Stimulated activated naive CD8-positive, alpha-beta T cell treated with anti-CD3 and anti-CD28 coated beads, Interleukin-15, Interleukin-2, amounts not matched to agents 100 U/mL and 50 U/mL, for 24 hours (primary cell): ENCODE measurements around the gene NCBP1.
"Not testable (repeated sequence)": the region's sequence is repeated elsewhere in the genome, so short reads cannot be mapped to it uniquely, and the experiment has no call there.

Source experiments
- ATAC-seq: fragments of 150-1000 bp; cut with Tn5 transposase; one replicate; pipeline ENCODE4 v1.10.0; 2021
- DNase-seq: peaks from one replicate; pipeline ENCODE4 v3.0.0; 2021

The NCBP1 gene, protein sequence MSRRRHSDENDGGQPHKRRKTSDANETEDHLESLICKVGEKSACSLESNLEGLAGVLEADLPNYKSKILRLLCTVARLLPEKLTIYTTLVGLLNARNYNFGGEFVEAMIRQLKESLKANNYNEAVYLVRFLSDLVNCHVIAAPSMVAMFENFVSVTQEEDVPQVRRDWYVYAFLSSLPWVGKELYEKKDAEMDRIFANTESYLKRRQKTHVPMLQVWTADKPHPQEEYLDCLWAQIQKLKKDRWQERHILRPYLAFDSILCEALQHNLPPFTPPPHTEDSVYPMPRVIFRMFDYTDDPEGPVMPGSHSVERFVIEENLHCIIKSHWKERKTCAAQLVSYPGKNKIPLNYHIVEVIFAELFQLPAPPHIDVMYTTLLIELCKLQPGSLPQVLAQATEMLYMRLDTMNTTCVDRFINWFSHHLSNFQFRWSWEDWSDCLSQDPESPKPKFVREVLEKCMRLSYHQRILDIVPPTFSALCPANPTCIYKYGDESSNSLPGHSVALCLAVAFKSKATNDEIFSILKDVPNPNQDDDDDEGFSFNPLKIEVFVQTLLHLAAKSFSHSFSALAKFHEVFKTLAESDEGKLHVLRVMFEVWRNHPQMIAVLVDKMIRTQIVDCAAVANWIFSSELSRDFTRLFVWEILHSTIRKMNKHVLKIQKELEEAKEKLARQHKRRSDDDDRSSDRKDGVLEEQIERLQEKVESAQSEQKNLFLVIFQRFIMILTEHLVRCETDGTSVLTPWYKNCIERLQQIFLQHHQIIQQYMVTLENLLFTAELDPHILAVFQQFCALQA

DNA sequence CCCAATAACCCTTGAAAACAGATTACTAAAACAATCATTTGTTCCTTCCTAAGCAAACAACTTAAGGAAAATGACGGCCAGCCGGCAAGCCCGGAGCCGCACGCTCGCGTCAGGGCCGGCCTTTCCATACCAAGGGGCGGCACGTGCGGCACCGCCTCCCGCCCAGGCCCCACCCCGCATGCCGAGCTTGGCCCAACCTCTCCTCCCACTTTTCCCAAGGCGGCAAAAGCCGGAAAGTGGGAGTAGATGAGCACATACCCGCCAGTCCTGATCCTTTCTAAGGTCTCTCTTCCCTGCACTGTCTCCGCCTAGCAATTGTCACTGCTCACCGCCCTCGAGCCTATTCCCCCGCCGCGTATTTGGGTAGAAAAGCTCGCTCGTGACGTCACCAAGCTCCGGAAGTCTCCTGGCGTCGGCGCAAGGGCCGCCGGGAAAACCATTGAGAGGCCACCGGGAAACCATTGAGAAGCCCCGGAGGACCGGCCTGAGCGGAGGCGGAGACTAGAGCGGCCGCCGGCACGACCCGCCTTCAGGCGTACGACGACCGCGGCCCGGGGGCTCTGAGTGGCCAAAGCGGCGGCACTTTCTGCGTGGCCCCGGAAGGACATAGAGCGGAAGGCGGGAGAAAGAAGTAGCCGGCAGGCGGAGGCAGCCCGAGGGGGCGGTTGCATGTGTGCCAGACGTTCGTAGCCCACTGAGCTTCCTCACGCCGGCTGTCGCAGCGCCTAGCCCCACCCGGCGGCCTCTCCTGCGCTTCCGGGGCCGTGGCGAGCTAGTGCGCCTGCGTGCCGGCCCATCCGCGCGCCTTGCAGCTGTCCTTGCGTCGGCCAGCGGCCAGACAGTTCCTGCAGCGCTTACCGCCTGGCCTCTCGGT lies at the start of gene NCBP1, which contains the start of gene TSTD2:
TSS of gene NCBP1 (plus strand) at position 837 of the 874 bp plus-strand sequence. CDS start 61 bp downstream, outside the sequence.
TSS of gene TSTD2 (minus strand) at position 384 of the 874 bp plus-strand sequence. CDS start 5,806 bp downstream, outside the sequence.
- ATAC-seq (peak; percentile 95), DNase-seq (peak; percentile 94)

DNA sequence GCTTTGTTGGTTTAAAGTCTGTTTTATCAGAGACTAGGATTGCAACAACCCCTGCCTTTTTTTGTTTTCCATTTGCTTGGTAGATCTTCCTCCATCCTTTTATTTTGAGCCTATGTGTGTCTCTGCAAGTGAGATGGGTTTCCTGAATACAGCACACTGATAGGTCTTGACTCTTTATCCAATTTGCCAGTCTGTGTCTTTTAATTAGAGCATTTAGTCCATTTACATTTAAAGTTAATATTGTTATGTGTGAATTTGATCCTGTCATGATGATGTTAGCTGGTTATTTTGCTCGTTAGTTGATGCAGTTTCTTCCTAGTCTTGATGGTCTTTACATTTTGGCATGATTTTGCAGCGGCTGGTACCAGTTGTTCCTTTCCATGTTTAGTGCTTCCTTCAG lies 48.8 kb upstream of the NCBP1 start:
- not testable (repeated sequence) for ATAC-seq, DNase-seq

DNA sequence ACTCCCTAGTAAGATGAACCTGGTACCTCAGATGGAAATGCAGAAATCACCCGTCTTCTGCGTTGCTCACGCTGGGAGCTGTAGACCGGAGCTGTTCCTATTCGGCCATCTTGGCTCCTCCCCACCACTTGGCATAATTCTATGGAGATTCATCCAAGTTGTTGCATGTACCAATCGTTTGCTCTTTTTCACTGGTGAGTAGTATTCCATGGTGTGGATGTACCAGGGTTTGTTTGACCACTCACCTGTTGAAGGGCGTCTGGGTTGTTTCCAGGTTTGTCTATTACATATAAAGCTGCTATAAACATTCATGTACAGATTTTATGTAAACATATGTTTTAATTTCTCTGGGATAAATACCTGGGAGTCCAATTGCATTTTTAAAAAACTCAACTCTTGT lies 46.7 kb upstream of the NCBP1 start:
- not testable (repeated sequence) for DNase-seq, ATAC-seq

DNA sequence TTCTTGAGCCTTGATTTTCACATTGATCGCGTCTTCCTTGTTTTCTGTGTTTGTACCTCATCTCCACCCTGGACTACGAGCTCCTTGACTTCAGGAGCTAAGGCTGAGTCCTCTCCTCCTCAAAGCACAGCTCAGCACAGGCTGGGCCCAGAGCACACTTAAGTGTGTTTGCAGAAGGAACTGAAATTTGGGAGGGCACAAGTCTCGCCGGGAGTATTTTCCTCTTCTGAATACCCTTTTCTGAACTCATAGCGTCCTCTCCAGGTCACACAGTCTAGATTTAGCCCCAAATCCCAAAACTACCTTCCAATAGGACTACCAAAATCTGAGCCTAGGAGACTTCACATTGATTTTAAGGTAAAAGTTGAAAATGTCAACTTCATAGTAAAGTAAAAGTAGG lies 42.1 kb upstream of the NCBP1 start:
- DNase-seq (no peak), ATAC-seq (no peak)

DNA sequence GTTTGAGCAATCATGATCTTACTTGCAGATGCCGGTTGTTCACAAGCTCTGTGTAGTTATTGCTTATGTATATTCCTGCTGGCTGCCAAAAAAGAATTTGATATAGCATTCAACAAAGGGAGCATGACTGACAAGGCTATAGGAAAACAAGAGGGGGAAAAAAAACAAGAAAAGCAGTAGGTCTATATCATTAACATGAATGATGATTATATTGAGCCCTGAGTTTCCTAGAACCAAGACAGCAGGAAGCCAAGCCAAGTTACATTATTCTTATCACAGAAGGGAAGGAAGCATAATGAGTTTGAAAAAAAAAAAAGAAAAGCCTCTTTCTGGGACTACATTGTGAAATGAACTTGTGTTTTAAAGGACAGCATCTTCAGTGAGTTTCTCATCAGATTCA lies 41.5 kb upstream of the NCBP1 start:
- ATAC-seq (no peak), DNase-seq (no peak)

DNA sequence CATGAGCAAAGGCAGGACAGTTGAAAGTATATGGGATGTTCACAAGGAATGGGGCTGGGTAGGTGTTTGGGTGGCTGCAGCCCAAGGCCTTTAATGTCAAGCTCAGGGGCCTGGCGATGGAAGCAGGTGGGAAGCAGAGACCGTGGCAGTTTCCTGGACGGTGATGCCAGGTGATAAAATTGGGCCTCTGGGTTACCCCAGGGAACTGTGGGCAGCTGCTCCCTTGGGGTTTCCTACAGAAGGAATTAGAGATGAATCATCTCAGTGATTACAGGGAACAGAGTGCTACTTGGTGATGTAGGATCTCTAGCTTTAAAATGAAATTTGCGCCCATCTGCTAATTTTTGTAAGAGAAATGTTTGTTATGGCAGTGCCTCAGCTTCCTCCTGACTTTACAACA lies 39.7 kb upstream of the NCBP1 start:
- no peak for ATAC-seq

DNA sequence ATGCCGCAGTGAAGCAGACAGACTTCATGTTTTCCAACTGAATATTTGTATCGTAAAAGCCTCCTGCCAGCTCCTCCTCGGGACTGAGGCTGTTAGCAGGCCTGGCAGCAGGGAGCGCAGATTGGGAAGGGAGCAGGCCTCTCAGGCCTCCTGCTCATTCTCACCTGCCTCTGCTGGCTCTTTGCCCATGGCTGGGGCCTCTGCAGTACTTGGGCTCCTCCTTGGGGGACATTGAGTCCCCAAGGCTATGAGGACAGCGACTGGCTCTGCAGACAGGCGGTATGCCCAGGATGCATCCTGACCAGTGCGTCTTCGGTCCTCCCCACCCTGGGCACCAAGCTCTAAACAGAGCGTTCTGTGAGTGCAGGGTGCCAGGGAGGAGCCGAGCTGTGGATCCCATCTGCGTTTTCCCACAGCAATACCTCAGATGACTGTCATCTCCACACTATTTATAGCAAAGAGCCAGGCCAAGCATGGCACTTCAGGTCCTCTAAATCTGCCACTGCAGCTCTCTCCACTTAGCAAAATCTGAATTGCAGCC lies 39.2 kb upstream of the NCBP1 start:
- DNase-seq (no peak), ATAC-seq (no peak)

More for the DNA sequence above, 39.7 kb upstream of the NCBP1 start:
- DNase-seq, result no peak

DNA sequence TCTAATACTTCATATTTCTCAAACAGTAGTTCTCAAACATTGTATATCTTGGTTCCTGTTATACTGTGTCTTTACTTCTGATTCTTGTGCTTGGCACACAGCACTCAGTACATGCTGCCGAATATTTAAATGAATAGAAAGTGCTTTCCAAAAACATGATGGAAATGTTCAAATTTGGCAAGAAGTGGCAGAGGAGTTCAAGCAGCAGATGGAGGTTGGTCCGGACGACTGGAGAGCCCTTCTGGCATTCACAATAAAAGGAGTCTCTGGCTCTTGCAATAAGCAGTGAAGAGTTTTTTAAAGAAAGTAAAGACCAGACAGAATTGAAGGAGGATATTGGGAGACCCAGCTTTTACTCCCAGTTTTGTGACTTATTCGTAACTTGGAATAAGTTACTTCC lies 36.7 kb upstream of the NCBP1 start:
- no peak for ATAC-seq
- no peak for DNase-seq

DNA sequence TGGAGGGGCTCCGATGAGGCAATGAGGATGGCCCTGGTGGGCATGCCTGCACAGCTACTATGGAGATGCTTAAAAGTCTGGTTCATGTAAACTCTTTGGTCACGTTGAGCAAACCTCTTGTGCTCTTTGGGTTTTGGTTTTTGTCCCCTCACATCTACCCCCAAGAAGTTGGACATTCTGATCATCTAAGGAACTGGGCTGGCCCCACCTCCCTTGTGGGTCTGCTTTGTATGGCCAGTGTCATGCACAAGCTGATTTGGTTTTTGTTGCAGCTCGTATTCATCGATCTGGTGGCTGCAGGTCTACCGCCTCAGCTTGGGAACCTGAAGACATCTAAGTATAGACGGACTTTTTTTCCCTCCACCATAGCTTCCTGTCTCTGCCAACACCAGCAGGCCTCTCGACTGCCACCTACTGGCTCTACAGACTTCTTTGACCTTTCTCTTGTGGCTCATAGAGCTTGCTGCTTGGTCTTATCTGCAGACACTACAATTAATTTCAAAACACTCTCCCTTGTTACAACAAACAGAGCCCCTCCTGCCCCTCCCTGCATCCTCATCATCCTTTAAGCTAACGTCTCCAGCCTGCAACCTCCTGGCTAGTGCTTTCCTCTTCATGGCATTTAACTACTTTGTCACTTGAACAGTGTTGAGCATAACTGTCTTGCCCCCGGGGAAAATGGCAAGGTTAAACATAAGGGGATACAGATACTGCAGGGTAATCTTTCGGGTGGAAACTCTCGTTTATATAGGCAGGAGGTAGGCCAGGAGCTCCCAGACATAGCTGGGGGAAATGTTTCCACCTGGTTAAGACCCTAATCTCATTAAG lies 34.9 kb upstream of the NCBP1 start:
- DNase-seq (peak; percentile 74), ATAC-seq (peak; percentile 79)

DNA sequence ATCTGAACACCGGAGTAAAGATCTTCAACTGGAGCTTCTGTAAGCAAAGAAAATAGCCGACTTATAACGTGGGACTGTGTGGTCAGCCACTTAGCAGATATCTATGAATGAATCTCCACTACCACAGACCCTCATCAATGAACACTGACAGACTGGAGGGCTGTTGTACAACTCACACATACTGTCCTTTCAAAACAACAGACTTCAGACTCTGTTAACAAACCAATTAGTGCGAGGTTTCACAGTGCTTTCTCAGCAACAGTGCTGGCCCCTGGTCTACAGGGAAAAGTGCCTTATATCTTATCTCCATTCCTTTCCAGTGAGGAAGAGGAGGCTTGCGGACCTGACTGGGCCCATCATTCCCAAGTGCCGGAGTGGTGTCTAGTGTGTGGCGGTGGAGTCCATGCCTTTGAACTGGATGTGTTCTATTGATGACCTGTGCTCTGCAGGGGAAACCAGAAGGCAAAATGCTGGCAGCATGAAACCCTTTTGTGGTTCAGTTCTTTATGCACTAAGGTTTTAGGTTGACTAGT lies 34.2 kb upstream of the NCBP1 start:
- DNase-seq (no peak), ATAC-seq (no peak)

DNA sequence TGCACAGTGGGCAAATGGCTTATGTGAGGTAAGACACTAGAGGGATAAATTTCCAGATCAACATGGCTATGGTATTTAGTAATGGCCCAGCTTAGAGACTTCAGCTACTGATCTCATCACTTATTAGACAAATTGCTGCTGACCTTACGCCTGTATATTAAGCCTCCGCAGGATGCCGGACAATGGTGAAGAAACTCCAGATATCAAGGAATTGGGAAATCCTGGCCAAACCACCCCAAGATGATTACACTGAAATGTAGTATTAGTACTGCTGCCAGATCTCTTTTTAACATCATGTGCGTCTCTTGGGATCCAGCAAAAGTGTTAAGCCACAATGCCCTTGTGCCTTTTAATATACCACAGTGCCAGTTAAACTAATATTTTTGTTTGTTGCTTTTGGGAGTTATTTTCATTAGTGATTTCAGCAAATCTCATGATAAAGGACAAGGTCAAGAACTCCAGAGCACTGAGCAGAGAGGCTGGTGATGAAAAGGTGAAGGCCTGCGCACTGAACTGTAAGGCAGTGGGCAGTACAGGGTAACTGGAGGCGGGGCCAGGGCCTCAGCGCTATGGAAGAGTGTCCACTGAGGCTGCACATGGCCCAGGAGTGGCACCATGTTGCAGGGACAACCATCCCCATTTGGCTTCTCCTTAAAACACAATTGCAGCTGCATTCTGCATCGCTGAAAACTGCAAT lies 32.9 kb upstream of the NCBP1 start:
- DNase-seq, result no peak
- no peak for ATAC-seq

DNA sequence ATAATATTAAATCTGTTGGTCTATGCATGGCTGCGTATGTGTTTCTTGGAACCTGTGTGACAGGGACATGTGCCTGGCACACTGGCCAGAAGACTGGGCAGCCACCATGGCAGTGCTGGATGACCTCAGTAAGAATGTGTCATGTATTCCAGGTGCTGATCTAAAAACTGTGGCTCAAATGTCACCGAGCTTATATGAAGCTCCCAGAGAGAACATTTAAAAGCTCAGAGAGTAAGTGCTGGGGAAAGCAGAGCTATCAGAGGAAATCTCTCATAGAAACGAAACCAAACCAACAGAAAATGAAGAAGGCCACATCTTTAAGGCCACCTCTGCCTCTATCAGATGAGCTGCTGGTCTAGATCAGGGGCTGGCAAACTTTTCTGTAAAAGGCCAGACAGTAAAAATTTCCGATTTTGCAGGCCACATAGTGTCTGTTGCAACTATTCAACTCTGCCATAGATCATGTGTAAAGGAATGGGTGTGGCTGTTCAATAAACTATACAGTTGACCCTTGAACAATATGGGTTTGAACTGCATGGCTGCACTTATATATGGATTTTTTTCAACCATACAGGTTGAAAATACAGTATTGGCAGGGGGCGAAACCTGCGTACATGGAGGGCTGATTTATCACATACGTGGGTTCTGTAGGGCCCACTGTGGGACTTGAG lies 32.3 kb upstream of the NCBP1 start:
- DNase-seq (no peak), ATAC-seq (no peak)

DNA sequence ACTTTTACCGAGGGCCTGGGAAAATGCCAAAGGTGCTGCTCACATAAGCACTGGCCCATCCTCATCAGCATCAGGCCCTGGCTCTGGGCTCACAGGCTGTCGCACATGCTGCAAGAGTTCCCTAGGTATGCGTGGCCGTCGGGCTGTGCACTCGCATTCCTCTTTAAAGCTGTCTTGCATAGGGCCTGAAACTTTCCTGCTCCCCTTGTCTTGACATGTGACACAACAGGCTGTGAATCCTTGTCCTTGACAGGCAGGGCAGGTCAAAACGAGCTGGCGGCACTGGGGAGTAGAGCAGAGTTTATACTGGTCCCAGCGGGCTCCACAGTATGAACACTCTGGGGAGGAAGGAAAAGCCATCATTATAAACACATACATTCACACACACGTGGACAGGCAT lies 31.2 kb upstream of the NCBP1 start:
- DNase-seq (no peak), ATAC-seq (no peak)

DNA sequence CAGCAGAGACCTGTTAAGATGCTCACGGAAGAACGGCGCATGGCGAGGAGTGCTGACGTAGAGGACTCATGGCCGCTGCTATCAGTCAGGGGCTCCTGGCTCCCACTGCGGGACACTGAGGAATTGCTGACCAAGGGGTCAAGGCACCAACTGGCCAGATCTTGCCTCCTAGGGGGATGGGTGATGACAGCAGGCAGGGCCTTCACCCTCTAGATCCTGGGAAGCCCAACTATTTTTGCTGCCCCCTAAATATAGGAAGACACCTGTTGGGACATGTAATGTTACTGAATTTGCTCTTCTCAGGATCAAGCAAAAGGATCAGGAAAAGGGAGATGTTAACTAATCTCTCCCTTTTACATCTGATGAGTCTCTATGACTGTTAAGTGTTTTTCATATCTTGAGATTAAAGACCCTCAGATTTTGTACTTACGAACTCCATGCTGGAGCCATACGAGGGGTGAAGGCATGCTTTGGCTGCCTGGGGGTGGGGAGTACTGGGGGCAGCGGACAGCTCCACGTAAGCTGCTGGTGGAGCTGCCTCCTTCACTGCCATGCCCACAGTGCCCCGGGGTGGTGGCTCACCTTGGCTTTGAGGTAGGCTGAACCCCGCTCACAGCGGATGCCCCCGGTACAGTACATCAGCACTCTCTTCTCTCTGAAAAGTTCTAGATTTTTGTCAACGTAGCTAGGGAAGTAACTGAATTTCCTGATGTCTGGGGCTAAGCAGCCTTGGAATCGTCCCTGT lies 28.5 kb upstream of the NCBP1 start:
- DNase-seq (no peak), ATAC-seq (no peak)

DNA sequence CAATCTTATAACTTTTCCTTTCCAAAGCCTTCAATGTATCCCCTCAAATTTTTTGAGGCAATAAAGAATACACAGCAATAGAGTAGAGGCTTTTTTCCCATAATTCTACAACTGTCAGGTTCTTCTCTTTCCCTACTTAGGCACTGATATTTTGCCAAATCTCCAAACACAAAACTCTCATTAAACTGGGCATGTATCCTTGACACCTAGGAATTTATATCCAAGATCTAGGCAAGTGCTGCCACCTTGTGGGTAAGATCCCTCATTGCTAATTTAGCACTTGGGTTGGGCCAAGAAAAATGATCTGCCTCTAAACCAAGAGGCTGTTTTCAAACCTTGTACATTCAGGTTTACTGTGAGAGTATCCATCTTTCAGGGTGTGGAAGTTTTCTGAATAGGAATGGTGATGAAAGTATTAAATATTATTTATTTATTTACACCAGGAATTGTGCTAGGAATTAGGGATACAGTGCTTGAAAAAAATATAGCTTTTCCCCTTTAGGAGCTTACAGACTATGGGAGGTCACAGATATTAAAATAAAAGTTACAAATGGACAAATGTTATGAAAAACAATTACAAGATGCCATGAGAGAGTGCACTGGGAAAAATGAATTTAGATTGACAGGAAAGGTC lies 18.1 kb upstream of the NCBP1 start:
- DNase-seq (peak; percentile 52), ATAC-seq (no peak)

DNA sequence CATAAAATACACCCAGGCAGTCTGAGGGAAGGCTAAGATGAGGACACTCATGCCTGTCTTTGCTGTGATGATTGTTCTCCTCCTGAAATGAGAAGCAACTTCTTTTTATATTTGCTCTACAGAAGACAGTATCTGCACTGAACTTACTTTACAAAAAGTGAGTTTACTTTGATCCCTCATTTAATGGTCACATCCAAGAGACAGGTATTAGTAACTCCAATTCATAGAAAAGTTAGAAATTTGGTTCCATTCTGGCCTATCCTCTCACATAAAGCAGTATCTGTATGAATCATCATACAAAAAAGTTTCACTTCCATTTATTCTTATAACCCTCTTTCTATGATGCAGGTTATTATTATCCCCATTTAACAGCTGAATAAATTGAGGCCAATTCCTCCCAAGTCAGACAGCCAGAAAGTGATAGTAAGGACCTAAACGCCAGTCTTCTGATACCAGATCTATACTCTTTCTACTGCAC lies 15.6 kb upstream of the NCBP1 start:
- DNase-seq (no peak), ATAC-seq (peak; percentile 75)

DNA sequence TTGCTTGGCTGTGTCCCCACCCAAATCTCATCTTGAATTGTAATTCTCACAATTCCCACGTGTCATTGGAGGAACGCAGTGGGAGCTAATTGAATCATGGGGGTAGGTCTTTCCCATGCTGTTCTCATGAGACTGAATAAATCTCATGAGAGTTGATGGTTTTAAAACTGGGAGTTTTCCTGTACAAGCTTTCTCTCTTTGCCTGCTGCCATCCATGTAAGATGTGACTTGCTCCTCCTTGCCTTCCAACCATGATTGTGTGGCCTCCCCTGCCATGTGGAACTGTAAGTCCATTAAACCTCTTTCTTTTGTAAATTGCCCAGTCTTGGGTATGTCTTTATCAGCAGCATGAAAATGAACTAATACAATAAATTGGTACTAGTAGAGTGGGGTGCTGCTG lies 13.6 kb upstream of the NCBP1 start:
- not testable (repeated sequence) for ATAC-seq, DNase-seq

DNA sequence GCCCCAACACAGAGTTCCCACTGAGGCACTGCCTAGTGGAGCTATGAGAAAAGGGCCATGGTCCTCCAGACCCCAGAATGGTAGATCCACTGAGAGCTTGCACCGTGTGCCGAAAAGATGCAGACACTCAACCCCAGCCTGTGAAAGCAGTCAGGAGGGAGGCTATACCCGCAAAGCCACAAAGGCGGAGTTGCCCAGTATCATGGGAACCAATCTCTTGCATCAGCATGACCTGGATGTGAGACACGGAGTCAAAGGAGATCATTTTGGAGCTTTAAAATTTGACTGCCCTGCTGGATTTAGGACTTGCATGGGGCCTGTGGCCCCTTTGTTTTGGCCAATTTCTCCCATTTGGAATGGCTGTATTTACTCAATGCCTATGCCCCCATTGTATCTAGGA lies 11.1 kb upstream of the NCBP1 start:
- not testable (repeated sequence) for DNase-seq, ATAC-seq
